NCI-H446 (cell line): Measurements from ENCODE around the gene SIRPD.
"Not testable (repeated sequence)": the region's sequence is repeated elsewhere in the genome, so short reads cannot be mapped to it uniquely, and the experiment has no call there.

Experiments
- DNase-seq, 2 experiments: peaks; one replicate each; lab custom pipeline; 2025; lab: John Stamatoyannopoulos, UW

SIRPD gene

DNA sequence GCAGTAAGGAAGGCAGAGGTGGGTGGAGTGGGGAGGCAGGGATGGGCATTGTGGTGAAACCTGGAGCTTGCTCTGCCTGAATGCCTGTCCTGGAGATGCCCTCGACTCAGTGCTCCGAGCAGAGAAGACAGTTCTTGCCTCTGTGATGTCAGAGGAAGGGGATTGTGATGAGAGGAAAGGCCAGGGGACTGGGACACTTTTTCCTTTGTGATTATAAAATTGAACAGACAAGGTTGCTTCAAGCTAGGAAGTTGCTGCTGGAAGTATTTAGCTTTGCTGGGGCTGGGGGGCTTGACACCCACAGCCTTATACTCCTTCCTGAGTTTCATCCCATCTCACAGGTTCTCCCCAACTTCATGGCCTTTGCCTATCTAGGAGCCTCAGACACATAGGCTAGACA is at the start of gene SIRPD:
SIRPD (minus strand) TSS at position 101 of the 400 bp plus-strand sequence; CDS start at position 49, 52 bp downstream.
- DNase-seq = no peak

DNA sequence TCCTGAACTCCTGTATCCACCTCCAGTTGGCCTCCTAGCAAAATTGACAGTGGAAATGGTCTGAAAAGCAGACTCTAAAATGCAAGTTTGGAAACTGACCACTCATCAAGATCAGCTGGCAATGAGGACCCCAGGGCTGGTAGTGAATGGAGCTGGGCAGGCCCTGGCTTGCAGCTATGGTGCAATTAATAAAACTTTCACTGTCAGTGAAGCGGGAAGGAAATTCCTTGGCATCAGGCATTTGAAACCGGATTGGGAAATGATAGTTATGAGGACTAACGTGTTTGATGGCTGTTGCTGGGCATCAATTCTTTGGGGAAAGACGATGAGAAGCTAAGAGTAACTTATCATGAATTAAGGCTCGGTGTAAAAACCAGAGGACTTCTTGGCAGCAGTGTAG is 43.2 kb upstream of the SIRPD start:
- DNase-seq = no peak

DNA sequence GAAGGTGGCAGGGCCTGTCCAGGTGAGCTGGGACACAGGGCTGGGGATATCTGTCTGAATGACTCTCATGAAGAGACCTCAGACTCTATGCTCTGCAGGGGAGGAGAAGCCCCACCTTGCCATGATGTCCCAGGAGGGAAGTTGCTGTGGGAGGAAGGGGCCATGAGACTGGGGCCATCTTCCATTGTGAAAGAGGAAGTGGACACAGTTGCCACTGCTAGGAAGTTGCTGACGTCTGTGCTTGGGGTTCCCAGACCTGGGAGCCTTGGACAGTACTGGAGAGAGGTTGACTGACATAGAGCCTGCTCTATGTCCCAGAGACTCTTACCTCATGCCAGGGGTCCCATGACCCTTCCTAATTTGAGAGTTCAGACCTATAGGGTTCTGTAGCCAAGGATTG is 37.8 kb upstream of the SIRPD start:
- no peak for DNase-seq

DNA sequence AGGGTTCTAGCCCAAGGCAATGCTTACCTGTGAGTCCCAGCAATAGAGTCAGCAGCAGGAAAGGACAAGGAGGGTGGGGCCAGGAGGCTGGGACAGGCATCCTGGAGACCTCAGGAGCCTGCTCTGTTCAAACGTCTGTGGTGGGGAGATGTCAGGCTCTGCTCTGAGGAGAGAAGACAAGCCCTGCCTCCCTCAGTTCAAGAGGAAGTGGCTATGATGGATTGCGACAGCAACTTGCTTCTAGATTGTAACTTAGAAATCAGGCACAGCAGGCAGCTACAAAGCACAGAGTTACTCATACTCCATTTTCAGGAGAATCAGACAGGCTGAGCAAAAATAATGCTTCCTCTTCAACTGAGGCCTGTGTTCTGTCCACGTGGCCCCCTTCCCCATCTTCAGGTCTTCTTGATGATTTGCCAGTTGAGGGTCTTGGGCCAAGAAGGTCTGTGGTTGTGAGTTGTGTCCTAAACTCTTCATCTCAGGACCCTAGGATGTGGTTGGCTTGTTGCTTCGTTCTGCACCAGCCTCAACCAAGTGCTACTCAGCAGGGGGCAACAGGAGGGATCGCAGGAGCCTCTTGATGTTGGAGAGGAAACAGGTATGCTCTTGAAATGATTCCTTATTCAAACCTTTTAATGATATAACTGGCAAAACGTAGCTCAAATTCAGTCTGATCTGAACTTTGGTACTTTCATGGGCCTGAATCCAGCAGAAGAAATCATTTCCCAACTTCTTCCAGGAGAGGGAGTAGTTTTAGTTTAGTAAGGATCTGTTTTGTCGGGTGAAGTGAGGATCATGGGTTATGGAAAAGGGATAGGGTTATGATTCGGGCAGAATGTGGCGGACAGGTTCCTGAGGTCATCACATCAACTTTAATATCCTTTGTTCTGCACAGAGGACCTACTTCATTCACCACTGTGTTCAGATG is 31.3 kb upstream of the SIRPD start:
- no peak for DNase-seq

DNA sequence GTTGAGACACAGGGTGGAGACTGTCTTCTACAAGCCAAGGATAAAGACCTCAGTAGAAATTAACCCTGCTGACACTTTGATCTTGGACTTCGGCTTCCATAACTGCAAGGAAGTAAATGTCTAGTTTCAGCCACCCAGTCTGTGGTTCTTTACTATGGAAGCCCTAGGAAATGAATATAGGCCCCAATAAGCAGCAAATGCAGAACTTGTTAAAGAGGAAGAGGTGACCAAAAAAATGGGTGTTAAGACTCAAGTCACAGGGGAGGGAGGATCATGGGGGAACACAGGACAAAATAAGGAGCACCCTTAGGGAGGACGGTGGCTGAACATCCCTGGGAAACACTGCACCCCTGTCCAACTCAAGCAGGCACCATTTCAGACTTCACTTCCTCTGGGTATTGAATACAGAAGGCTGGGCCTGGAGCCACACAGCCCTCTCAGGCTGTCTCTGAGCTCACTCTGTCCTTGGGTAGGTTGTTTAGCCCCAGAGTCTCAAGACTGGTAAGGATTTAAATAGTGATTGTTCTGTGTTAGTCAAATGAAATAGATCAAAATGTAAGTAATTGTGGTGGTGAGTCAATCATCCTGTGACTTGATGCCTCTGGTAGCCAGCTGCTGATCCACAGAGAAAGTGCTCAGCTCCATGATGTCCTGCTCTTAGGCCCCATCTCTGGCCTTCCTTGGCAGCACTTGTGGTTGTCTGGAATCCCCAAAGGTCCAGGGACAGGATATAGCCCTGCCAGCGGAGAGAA is 30.5 kb upstream of the SIRPD start:
- DNase-seq = no peak

DNA sequence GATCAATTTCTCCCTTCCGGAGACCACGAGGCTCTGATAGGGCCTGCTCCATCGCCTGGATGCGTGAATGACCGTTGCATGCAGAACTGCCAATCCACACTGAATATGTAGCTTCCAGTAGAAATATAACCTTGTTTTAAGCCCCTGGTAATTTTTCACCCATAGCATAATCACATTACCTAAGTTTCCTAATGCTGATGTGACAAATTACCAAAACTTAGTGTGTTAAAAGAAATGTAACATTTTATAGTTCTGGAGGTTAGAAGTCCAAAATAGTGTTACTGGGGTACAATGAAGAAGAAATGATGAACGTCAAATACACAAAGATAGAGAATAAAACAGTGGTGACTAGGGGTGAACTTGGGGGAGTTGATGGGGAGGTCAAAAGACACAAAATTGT is 22.0 kb upstream of the SIRPD start:
- no peak for DNase-seq

DNA sequence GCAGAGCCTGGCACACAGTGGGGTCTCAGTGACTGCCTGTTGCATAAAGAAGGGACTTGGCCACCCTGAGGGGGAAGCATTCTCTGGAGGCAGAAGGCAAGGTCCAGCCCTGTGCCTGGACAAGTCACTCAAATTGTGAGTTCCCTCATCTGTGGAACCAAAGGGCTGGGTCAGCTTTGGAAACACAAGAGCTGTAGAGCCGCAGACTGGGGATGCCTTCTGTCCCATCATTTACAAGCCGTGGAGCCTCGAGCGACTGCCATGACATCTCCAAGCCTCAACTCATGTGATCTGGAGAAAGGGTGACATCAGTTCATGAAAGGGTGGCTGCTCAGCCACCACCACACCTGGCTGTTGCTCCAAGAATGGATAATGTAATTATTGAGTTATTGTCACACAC is 20.4 kb upstream of the SIRPD start:
- DNase-seq = no peak

DNA sequence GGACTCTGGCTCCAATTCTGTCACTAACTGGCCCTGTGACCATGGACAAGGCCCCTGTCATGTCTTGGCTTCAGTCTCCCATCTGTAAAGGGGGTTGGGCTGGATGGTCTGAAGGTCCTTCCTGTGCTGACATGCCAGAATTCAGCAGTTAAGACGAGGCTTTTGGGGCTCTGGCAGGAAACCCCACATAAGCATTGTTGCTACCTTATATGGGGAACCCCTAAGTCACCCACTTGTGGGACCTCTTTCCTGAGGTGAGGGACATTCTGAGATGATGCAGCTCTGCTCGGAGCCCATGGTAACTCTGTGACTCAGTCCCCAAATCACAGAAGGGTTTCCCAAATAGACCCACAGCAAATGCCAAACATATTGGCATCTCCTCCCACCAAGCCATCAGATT is 19.8 kb upstream of the SIRPD start:
- not testable (repeated sequence) for DNase-seq

DNA sequence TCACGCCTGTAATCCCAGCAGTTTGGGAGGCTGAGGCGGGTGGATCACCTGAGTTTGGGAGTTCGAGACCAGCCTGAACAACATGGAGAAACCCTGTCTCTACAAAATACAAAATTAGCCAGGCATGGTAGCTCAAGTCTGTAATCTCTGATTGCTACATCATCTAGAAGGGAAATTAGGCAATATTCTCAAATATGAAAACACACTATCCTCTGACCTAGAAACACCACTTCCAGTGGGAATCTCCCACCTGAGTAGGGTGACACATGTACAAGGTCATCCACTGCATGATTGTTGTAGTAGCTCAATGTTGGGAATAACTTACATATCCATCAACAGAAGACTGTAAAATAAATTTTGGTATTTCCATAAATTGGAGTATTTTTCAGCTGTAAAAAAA is 19.1 kb upstream of the SIRPD start:
- no peak for DNase-seq

DNA sequence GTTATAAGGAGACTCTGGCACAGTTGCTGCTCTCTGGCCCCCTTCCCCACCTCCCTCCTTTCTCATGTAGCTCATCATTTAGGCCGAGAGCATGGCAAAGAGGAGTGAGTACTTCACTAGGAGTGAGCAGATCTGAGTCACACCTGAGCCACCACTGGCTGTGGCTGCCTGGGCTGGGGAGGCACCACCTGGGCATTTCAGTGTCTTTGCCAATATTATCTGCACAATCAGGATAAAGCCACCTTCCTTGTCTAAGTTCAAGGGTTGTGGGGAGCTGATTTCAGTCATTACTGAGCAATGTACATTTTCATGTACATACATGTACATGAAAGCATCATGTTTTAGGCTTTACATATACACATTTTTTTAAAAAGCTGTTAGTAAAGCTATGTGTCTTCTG is 18.5 kb upstream of the SIRPD start:
- not testable (repeated sequence) for DNase-seq

DNA sequence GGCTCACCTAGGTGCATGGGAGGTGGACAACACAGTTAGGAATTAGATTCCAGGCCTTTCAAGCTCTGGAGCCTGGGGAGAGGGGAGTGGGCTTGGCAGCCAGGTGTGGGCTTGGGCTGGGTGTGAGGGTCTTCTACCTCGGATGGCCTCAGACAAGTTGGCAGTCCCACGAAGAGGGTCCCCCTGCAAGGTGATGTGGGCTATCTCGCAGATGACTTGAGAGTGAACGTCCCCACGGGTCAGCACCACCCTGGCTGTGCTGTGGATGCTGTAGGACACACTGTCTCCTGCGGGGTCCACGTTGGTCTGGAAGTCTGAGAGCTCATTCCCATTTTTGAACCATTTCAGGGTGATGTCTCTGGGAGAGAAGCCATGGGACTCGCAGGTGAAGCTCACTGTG is 14.1 kb upstream of the SIRPD start:
- DNase-seq = not testable (repeated sequence)

DNA sequence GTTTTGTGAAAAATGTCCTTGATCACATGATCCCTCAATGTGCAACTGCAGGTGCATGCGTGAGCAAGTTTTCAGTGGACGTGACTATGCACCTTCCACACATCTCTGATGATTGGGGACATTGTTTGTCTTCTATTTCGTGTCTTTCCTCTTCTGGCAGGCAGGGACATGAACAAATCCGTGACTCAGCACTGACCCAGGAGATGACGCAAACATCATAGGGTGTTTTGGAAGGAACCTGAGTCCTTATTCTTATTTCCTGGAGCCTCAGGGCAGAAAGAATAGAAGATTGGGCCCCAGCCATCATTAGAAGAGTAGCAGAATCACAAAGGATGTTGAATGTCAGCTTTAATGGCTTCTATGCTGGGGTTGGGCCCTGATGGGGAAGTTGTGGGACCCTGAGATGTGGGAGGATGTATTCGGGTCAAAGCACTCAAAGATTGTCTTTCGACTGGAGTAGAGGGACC is 11.9 kb upstream of the SIRPD start:
- DNase-seq = no peak

DNA sequence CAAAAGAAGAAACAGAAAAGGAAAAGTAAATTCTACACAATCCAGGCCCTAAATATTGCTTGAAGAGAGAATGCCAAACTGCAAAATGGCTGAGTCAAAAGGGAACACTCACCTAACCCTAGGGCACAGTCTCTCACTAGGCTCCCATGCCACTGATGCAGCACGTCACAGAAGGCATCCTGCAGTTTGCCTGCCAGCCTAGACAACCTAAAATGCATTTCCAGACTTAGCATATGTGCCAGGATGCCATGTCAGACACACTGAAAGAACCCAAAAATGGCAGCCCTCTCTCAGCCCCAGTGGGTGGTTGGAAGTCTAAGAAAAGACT is 10.6 kb upstream of the SIRPD start:
- DNase-seq = no peak

DNA sequence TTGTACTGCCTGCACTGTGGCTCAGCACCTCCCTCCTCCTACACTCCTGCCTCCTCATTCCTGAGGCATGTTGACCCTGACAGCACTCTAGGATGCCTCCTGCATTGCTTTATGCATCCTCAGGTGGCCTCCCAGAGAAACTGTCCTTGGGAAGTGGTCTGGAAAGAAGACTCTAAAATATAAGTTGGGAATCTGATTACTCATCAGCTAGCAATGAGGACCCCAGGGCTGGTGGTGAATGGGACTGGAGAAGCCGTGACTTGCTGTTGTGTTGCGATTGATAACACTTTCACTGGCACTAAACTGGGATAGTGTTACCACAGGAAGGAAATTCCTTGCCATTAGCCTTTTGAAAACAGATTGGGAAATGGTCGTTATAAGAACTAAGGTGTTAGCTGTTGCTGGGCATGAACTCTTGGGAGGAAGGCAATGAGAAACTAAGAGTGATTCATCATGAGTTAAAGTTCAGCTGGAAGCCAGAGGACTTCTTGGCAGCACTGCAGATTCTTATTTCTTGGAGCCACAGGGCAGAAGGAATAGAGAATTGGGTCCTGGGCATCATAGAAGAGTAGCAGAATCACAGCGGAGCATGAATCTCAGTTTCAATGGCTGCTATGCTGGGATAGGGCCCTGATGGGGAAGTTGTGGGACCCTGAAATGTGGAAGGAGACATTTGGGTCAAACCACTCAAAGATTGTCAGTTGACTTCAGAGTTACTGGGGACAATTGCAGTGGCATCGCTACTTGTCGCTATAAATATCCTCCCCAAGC is 10.1 kb upstream of the SIRPD start:
- DNase-seq = no peak

DNA sequence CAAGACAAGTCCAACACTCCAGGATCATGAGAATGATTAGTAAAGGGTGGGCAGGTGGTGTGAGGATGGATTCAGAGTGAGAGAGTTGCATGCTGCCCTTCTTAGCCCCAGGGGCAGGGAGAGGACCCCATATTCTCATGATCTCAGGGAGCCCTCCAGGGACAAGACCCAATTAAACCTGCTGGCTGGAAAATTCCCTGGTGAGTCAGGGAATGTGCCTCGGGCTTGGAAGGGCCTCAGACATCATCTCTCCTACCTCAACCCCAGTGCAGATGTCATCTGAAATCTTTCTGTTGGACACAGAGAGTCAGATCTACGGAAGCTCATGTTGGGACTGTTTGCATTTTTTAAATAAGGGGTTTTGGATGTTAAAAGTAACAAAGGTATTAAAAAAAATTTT is 9.2 kb upstream of the SIRPD start:
- no peak for DNase-seq

DNA sequence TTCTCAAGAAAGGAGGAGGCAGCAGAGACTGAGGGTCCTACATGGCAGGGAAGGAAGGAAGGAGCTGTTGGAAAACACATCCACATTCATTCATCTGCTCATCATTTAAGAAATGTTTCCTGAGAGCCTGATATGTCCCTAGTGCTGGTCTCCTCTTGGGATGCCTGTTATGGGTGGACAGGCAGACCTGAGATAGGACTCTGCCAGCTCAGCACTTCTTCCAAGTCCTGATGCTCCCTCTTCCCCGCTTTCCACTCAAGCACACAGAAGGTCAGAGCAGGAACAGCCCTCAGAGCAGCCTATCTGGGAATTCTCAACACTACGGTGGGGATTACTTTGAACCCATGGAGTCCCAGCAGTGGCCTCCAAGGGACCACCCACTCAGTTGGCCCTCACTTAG is 8.0 kb upstream of the SIRPD start:
- DNase-seq = no peak

DNA sequence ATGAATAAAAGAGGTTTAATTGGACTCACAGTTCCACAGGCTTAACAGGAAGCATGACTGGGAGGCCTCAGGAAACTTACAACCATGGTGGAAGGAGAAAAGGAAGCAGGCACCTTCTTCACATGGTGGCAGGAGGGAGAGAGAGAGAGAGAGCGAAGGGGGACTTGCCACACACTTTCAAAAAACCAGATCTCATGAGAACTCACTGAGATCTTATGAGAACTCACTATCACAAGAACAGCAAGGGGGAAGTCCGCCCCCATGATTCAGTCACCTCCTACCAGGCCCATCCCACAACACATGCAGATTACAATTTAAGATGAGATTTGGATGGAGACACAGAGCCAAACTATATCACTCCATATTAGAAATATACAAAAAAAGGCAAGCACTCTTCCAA is 6.1 kb upstream of the SIRPD start:
- no peak for DNase-seq

DNA sequence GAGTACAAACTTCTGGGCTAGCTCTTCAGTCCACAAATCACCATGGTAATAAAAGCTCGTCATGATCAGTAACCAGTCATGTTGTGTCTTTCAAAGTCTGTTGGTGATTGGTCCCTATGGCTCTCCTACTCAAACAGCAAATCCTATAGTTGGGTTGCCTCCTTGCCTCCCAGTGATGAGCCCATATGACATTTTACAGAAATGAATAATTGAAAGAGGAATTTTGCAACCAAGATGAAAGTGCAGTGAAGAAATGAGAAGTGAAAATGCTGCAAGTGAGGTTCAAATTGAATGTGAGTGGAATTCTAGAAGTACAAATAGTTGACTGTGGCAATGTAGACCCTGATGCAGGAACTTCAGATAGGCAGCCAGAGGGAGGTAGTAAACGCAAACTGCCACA is 5.1 kb upstream of the SIRPD start:
- no peak for DNase-seq

DNA sequence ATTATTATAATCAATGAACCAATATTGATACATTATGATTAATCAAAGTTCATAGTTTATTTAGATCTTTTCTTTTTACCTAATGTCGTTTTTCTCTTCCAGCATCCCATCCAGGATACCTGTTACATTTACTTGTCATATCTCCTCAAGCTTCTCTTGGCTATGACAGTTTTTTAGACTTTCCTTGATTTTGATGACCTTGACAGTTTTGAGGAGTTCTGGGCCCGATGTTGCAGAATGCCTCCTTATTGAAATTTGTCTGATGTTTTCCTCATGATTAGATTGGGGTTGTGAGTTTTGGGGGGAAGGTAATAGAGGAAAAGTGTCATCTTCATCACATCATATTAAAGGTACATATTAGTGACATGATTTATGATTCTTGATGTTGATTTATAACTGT is 3.8 kb upstream of the SIRPD start:
- no peak for DNase-seq

DNA sequence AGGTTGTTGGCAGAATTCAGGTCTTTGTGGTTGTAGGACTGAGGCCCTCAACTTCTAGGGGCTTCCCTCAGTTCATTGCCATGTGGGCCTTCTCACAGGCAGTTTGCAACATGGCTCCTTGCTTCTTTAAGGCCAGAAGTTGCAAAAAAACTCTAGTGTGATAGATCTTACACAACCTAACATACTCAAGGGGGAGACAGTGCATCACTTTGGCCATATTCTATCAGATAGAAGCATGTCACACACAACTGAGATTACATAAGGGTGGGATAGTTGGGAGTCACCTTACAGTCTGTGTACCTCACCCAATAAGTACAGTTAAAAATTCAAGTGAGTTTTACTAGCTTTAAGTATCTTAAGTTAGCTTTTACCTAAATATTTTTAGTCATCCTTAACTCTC is 1.6 kb downstream of the SIRPD start:
- no peak for DNase-seq

DNA sequence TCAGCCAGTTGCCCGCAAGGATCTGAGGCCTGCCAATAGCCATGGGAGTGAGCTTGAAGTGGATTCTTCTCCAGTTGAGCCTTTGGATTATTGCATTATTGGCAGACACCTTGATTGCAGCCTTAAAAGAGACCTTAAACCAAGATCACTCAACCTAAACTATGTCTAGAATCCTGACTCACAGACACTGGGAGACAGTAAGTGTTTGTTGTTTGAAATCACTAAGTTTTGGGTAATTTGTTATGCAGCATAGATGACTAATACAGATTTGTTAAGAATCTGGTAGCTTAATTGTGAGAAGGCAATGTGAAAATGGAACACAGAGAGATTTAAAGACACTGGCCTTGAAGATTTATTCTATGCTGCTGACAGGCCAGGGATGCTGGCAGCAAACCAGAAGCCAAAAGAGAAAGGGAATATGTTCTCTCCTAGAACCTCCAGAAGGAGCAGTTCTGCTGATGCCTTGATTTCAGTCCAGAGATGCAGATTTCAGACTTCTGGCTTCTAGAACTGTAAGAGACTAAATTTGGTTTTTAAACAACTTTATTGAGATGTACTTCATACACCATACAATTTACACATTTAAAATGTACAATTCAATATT is 17.6 kb downstream of the SIRPD start:
- no peak for DNase-seq

DNA sequence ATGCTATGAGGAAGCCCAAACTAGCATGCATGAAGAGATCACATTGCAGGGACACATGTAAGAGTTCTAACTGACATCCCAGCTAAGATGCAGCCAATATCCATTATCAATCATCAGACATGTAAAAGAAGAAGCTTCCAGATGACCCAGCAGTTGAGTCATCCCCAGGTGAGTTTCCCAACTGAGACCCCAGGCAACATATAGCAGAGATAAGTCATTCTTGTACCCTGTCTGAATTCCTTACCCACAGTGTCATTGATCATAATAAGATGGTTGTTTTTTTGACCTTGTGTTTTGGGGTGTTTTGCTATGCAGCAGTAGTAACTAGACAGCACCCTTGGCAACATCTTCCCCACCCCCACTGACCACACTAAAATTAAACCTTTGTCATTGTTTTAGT is 18.9 kb downstream of the SIRPD start:
- no peak for DNase-seq
